ENCODE results near the gene NEUROD6. TPM values are rescaled to one million over a fixed set of nuclear protein-coding genes. Genes with fewer than 3 reads are reported as not detected.

The NEUROD6 gene
- polyA plus RNA-seq, 1 donor (not counting 4 experiments of a cell fraction or from before 2014, with no cell fraction given): not detected

GRCh38 chr7:31363496-31363895, 23.0 kb upstream of the NEUROD6 start:
- dilution Hi-C loops (cut with MboI; ENCODE audit: extremely low pct_ligation_motif_present, low sequenced_read_pairs): no loop called here
- H3K27me3 ChIP-seq (ENCODE audit: control insufficient read depth, extremely low read depth, insufficient read depth, low read length): peaks cover 15% of the 10 kb centered on the region
- no peaks in the 10 kb centered on the region for H3K36me3 ChIP-seq (ENCODE audit: control insufficient read depth in 2 of 2, extremely low read depth in 1 of 2, insufficient read depth in 2 of 2, low read length in 2 of 2)

GRCh38 chr7:31363051-31363450, 22.5 kb upstream of the NEUROD6 start:
- Histone ChIP-seq H3K9ac (ENCODE audit: control insufficient read depth, extremely low read depth, insufficient read depth, low read length) (no peak overlapping the region), H2AFZ (ENCODE audit: control insufficient read depth, low read length) (no peak overlapping the region), H3K36me3 (ENCODE audit: control insufficient read depth in 2 of 2, extremely low read depth in 1 of 2, insufficient read depth in 2 of 2, low read length in 2 of 2) (no peaks in the 10 kb centered on the region), H3K4me1 (ENCODE audit: control insufficient read depth, extremely low read depth, insufficient read depth, low read length) (no peaks in the 10 kb centered on the region), H3K79me2 (ENCODE audit: control insufficient read depth, insufficient read depth, low read length) (no peaks in the 10 kb centered on the region), H3K4me2 (ENCODE audit: control insufficient read depth, extremely low read depth, insufficient read depth, low read depth, low read length) (no peak overlapping the region), H3K4me3 (ENCODE audit: control insufficient read depth in 2 of 3, extremely low read depth in 1 of 3, insufficient read depth in 2 of 3, low read depth in 1 of 3, low read length in 3 of 3) (no peak overlapping the region), H3K27ac (ENCODE audit: control insufficient read depth, insufficient read depth, low read length) (no peak overlapping the region), H3K9me3 (ENCODE audit: control insufficient read depth, low read depth, low read length) (no peaks in the 10 kb centered on the region), H4K20me1 (ENCODE audit: control insufficient read depth, extremely low read depth, insufficient read depth, low read length) (no peaks in the 10 kb centered on the region), H3K9me1 (ENCODE audit: control insufficient read depth, extremely low read depth, insufficient read depth, low read length) (no peaks in the 10 kb centered on the region), H3K27me3 (ENCODE audit: control insufficient read depth, extremely low read depth, insufficient read depth, low read length) (peaks cover 15% of the 10 kb centered on the region)
- DNase-seq (ENCODE audit: low read depth, low spot score): no peak
- TF ChIP-seq EZH2 (IDR thresholded peaks at IDR 0.05; ENCODE audit: low read length) (no peak), CTCF (optimal IDR thresholded peaks at IDR 0.05 in 1 of 3, IDR thresholded peaks at IDR 0.05 in 1 of 3, conservative IDR thresholded peaks at IDR 0.05 in 1 of 3; ENCODE audit: extremely low read depth in 1 of 3, insufficient read depth in 2 of 3, low read length in 3 of 3) (no peak)
- dilution Hi-C loops (cut with MboI; ENCODE audit: extremely low pct_ligation_motif_present, low sequenced_read_pairs): no loop called here
- FAIRE-seq: no peak

More at GRCh38 chr7:31363496-31363895, 23.0 kb upstream of the NEUROD6 start:
- DNase-seq (ENCODE audit: low read depth, low spot score): no peak
- H2AFZ ChIP-seq (ENCODE audit: control insufficient read depth, low read length): no peak overlapping the region
- no peaks in the 10 kb centered on the region for H4K20me1 ChIP-seq (ENCODE audit: control insufficient read depth, extremely low read depth, insufficient read depth, low read length)
- H3K4me2 ChIP-seq (ENCODE audit: control insufficient read depth, extremely low read depth, insufficient read depth, low read depth, low read length): no peak overlapping the region
- H3K9me3 ChIP-seq (ENCODE audit: control insufficient read depth, low read depth, low read length): no peaks in the 10 kb centered on the region
- no peak for FAIRE-seq
- no peak overlapping the region for H3K9ac ChIP-seq (ENCODE audit: control insufficient read depth, extremely low read depth, insufficient read depth, low read length)
- TF ChIP-seq CTCF (optimal IDR thresholded peaks at IDR 0.05 in 1 of 3, IDR thresholded peaks at IDR 0.05 in 1 of 3, conservative IDR thresholded peaks at IDR 0.05 in 1 of 3; ENCODE audit: extremely low read depth in 1 of 3, insufficient read depth in 2 of 3, low read length in 3 of 3): no peak
- TF ChIP-seq EZH2 (IDR thresholded peaks at IDR 0.05; ENCODE audit: low read length): no peak
- H3K4me1 ChIP-seq (ENCODE audit: control insufficient read depth, extremely low read depth, insufficient read depth, low read length): no peaks in the 10 kb centered on the region
- H3K9me1 ChIP-seq (ENCODE audit: control insufficient read depth, extremely low read depth, insufficient read depth, low read length): no peaks in the 10 kb centered on the region
- H3K27ac ChIP-seq (ENCODE audit: control insufficient read depth, insufficient read depth, low read length): no peak overlapping the region
- H3K4me3 ChIP-seq (ENCODE audit: control insufficient read depth in 2 of 3, extremely low read depth in 1 of 3, insufficient read depth in 2 of 3, low read depth in 1 of 3, low read length in 3 of 3): no peak overlapping the region
- no peaks in the 10 kb centered on the region for H3K79me2 ChIP-seq (ENCODE audit: control insufficient read depth, insufficient read depth, low read length)
